Measurements from ENCODE around the gene SWT1. TPM values are rescaled to one million over a fixed set of nuclear protein-coding genes. Genes with fewer than 3 reads are reported as not detected.

SWT1 gene
- total and polyA plus RNA-seq, 2 of the 13 experiments (the other 11 are each of a cell fraction or from before 2014, with no cell fraction given), result 1.7 to 2.5 TPM

- H3K9me3 ChIP-seq (ENCODE audit: low read length), result no peaks in the 10 kb centered on the region
- intact Hi-C loops (cut with micrococcal nuclease; ENCODE audit: unreplicated experiment) (no loop called here), in situ Hi-C loops (cut with HindIII; ENCODE audit: extremely low pct_ligation_motif_present, low pct_unique_long_range_greater_than_20kb) (no loop called here)
- DNase-seq (ENCODE audit: low spot score) (no peak), FAIRE-seq (no peak), ATAC-seq (peak; percentile 35; the same call in 1 of the 3 replicates)
- ChIA-PET POLR2A (no interaction called here), CTCF (ENCODE audit: low intra/inter-chr PET ratio, low total read pairs) (no interaction called here)
- H2AFZ ChIP-seq (ENCODE audit: low read length), result no peak overlapping the region
- H3K79me2 ChIP-seq (ENCODE audit: insufficient read depth, low read length), result no peaks in the 10 kb centered on the region
- no peaks in the 10 kb centered on the region; the same call in 1 of the 2 replicates for H4K20me1 ChIP-seq (ENCODE audit: insufficient read depth, low read length)
- peaks cover 9% of the 10 kb centered on the region for H3K4me1 ChIP-seq (ENCODE audit: insufficient read depth, low read length)
- BruUV-seq (replicated peaks), result no TSS peak
- no peaks in the 10 kb centered on the region for H3K36me3 ChIP-seq (replicated peaks in 1 of 2; ENCODE audit: control insufficient read depth in 1 of 2, insufficient read depth in 2 of 2, low read length in 2 of 2)
- no peaks in the 10 kb centered on the region for H3K27me3 ChIP-seq (ENCODE audit: control insufficient read depth in 1 of 2, insufficient read depth in 2 of 2, low read length in 2 of 2)
- no peak overlapping the region for H3K4me2 ChIP-seq (ENCODE audit: low read depth, low read length)
- TF ChIP-seq AGO2 (optimal IDR thresholded peaks at IDR 0.05; ENCODE audit: low read depth, low read length), result no peak
- no peak for TF ChIP-seq ZFP41 (CRISPR knock-in tag; IDR thresholded peaks at IDR 0.05; ENCODE audit: borderline replicate concordance)
- TF ChIP-seq SP5 (CRISPR knock-in tag; IDR thresholded peaks at IDR 0.05; ENCODE audit: borderline replicate concordance, low read depth), result no peak
- TF ChIP-seq ZFP90 (CRISPR knock-in tag; IDR thresholded peaks at IDR 0.05; ENCODE audit: borderline replicate concordance), result no peak
- no peak for TF ChIP-seq DRAP1 (CRISPR knock-in tag; IDR thresholded peaks at IDR 0.05)
- TF ChIP-seq TBL1XR1 (IDR thresholded peaks at IDR 0.05; ENCODE audit: borderline replicate concordance, low read length, partially characterized antibody), result no peak
- TF ChIP-seq ZBTB1 (CRISPR knock-in tag; IDR thresholded peaks at IDR 0.05; ENCODE audit: borderline replicate concordance), result no peak
- no peak for TF ChIP-seq ZNF251 (CRISPR knock-in tag; IDR thresholded peaks at IDR 0.05)
- TF ChIP-seq BRCA1 (CRISPR knock-in tag; IDR thresholded peaks at IDR 0.05), result no peak
- TF ChIP-seq PATZ1 (CRISPR knock-in tag; IDR thresholded peaks at IDR 0.05), result no peak
- no peak for TF ChIP-seq MIXL1 (CRISPR knock-in tag; IDR thresholded peaks at IDR 0.05)
- no peak for TF ChIP-seq KDM5A (IDR thresholded peaks at IDR 0.05; ENCODE audit: borderline replicate concordance, low read length)
- no peak for TF ChIP-seq ZNF724P (CRISPR knock-in tag; IDR thresholded peaks at IDR 0.05; ENCODE audit: borderline replicate concordance)
- no peak for TF ChIP-seq ZFP36 (IDR thresholded peaks at IDR 0.05; ENCODE audit: borderline replicate concordance, low read depth, low read length, partially characterized antibody)
- no peak for TF ChIP-seq ZBTB3 (CRISPR knock-in tag; IDR thresholded peaks at IDR 0.05; ENCODE audit: borderline replicate concordance, low read depth)
- TF ChIP-seq ZSCAN29 (CRISPR knock-in tag; conservative IDR thresholded peaks at IDR 0.05), result no peak
- no peak for TF ChIP-seq JDP2 (CRISPR knock-in tag; IDR thresholded peaks at IDR 0.05; ENCODE audit: borderline replicate concordance)
- no peak for TF ChIP-seq ZNF737 (CRISPR knock-in tag; IDR thresholded peaks at IDR 0.05; ENCODE audit: borderline replicate concordance)
- no peak overlapping the region for H3K27ac ChIP-seq (ENCODE audit: extremely low read length, insufficient read depth, low read length)
- no peak overlapping the region for H3K9ac ChIP-seq (ENCODE audit: insufficient read depth, low read depth, low read length)
- no peak overlapping the region for H3K4me3 ChIP-seq (replicated peaks in 1 of 3; ENCODE audit: insufficient read depth in 1 of 3, low read depth in 2 of 3, low read length in 3 of 3)
These were observed 75.9 kb downstream of the SWT1 start for GRCh38 chr1:185232874-185233273.

Data from HepG2 (cell line).